K562 (cell line): Measurements from ENCODE around the gene CCNT1. TPM values are rescaled to one million over a fixed set of nuclear protein-coding genes. Genes with fewer than 3 reads are reported as not detected.
A peak's percentile ranks its signal among the peaks of the same experiment; 100 is the strongest.

Source experiments
- CHAMP1 ChIP-seq: fragments of 450-650 bp; IDR thresholded peaks from 2 replicates; pipeline ENCODE4 v1.6.1; 2016; ENCODE audit warnings: mild to moderate bottlenecking
- CREB3 ChIP-seq: fragments of 450-650 bp; conservative IDR thresholded peaks from 2 replicates; pipeline ENCODE4 v1.6.1; 2016; ENCODE audit warnings: missing genetic modification characterization, low read depth, mild to moderate bottlenecking, missing compliant biosample characterization, moderate library complexity
- DPF2 ChIP-seq: fragments of 450-650 bp; IDR thresholded peaks from 2 replicates; pipeline ENCODE4 v1.6.1; 2016
- EP300 ChIP-seq: IDR thresholded peaks from 2 replicates; pipeline ENCODE4 v1.6.1; 2012; ENCODE audit warnings: low read length, improper control_type of control experiment
- KAT8 ChIP-seq: fragments of 450-650 bp; IDR thresholded peaks from 2 replicates; pipeline ENCODE4 v1.6.1; 2016; ENCODE audit warnings: low read depth, mild to moderate bottlenecking
- L3MBTL2 ChIP-seq: fragments of 450-650 bp; IDR thresholded peaks from 2 replicates; pipeline ENCODE4 v1.6.1; 2016; ENCODE audit warnings: mild to moderate bottlenecking, moderate library complexity
- MTA2 ChIP-seq: fragments of 450-650 bp; IDR thresholded peaks from 2 replicates; pipeline ENCODE4 v1.6.1; 2016; ENCODE audit warnings: low read depth
- MYNN ChIP-seq, 2 experiments: sonication (generic); formaldehyde crosslinking in 1 of 2; IDR thresholded peaks; 2 replicates each; pipeline versions ENCODE4 v1.5.0 to v1.6.1; 2016 to 2020; ENCODE audit warnings: antibody characterized with exemption in 1 of 2, missing genetic modification reagents in 1 of 2
- PHF20 ChIP-seq: fragments of 450-650 bp; IDR thresholded peaks from 2 replicates; pipeline ENCODE4 v1.6.1; 2018; ENCODE audit not compliant: partially characterized antibody
- PKNOX1 ChIP-seq: fragments of 450-650 bp; IDR thresholded peaks from 2 replicates; pipeline ENCODE4 v1.6.1; 2016
- RBM39 ChIP-seq: fragments of 200-400 bp; formaldehyde crosslinking; optimal IDR thresholded peaks from 2 replicates; pipeline ENCODE3; 2018; ENCODE audit warnings: low read depth, low read length
- SMARCE1 ChIP-seq: fragments of 450-650 bp; IDR thresholded peaks from 2 replicates; pipeline ENCODE4 v1.7.1; 2016; ENCODE audit warnings: mild to moderate bottlenecking
- ZMIZ1 ChIP-seq, 2 experiments: fragments of 150-350 bp in 1 of 2; IDR thresholded peaks; 2 replicates each; pipeline ENCODE4 v1.6.1; 2012 to 2016; ENCODE audit warnings: low read depth in 2 of 2, low read length in 2 of 2, mild to moderate bottlenecking in 1 of 2, moderate library complexity in 1 of 2
- ZNF395 ChIP-seq: fragments of 200-800 bp; sonication (Bioruptor generic); IDR thresholded peaks from 2 replicates; pipeline ENCODE4 v1.6.1; 2017; ENCODE audit warnings: missing genetic modification characterization, missing compliant biosample characterization
- polyA plus RNA-seq, 8 experiments: library from polyadenylated mRNA; depleted of rRNA in 4 of 8; stranded (reverse) in 5 of 8; unstranded in 3 of 8; fragments of >200 nt; fragmentation: Nextera tagmentation in 2 of 8; fragmentation: Illumina TruSeq in 1 of 8; extraction: Ambion mirVana in 2 of 8; extraction: Trizol in 1 of 8; gene quantifications; 2 replicates each; pipeline versions ENCODE4 v1.2.1 to v1.2.3, GENCODE V29; 2011 to 2014; ENCODE audit warnings: inconsistent platforms in 1 of 8, missing spikeins in 1 of 8
- total RNA-seq, 7 experiments: library from RNA; depleted of rRNA in 6 of 7; stranded (reverse); fragments of >200 nt in 6 of 7; fragmentation: Illumina TruSeq in 2 of 7; extraction: Trizol in 2 of 7; gene quantifications; 2 replicates each; pipeline versions ENCODE4 v1.2.1 to v1.2.3, GENCODE V29; 2011 to 2021; ENCODE audit warnings: low replicate concordance in 1 of 7

The CCNT1 gene
- total and polyA plus RNA-seq, 9 of the 15 experiments (the other 6 are each of a cell fraction or from before 2014, with no cell fraction given): 9.7 to 52.4 (median 33.4) TPM

GRCh38 chr12:48693572-48693971 lies 22.9 kb downstream of the CCNT1 start (continued):
- no peak for TF ChIP-seq ZMIZ1 (IDR thresholded peaks at IDR 0.05; ENCODE audit: low read depth in 2 of 2, low read length in 2 of 2)
- 0 out of 2 replicates have a peak, but pooled peaks have one; percentile 45 for TF ChIP-seq ZNF395
- no peak for TF ChIP-seq PHF20
- TF ChIP-seq L3MBTL2: peak; percentile 84
- peak; percentile 78 for TF ChIP-seq EP300
- TF ChIP-seq MTA2: peak; percentile 77
- TF ChIP-seq MYNN (IDR thresholded peaks at IDR 0.05): peak; percentile 56; the same call in 1 of the 2 replicates
- TF ChIP-seq MYNN (CRISPR knock-in tag; IDR thresholded peaks at IDR 0.05): no peak
- no peak for TF ChIP-seq CREB3
- TF ChIP-seq KAT8: no peak
- peak; percentile 88 for TF ChIP-seq DPF2
- 0 out of 2 replicates have a peak, but pooled peaks have one; percentile 62 for TF ChIP-seq CHAMP1
- TF ChIP-seq PKNOX1: no peak
- peak; percentile 72; the same call in 1 of the 2 replicates for TF ChIP-seq SMARCE1
- TF ChIP-seq RBM39: no peak
